ENCODE data around the gene UBE2H.

UBE2H gene

GRCh38 chr7:129886818-129887186 is 66.0 kb downstream of the UBE2H start:
- TF ChIP-seq REST (IDR thresholded peaks at IDR 0.05; ENCODE audit: insufficient replicate concordance, low read depth) (no peak), POLR2AphosphoS5 (IDR thresholded peaks at IDR 0.05; ENCODE audit: low read depth) (no peak), GABPA (IDR thresholded peaks at IDR 0.05; ENCODE audit: low read depth) (no peak), SPI1 (IDR thresholded peaks at IDR 0.05; ENCODE audit: borderline replicate concordance, low read depth) (no peak)
- TF ChIP-seq, protein P1, sequence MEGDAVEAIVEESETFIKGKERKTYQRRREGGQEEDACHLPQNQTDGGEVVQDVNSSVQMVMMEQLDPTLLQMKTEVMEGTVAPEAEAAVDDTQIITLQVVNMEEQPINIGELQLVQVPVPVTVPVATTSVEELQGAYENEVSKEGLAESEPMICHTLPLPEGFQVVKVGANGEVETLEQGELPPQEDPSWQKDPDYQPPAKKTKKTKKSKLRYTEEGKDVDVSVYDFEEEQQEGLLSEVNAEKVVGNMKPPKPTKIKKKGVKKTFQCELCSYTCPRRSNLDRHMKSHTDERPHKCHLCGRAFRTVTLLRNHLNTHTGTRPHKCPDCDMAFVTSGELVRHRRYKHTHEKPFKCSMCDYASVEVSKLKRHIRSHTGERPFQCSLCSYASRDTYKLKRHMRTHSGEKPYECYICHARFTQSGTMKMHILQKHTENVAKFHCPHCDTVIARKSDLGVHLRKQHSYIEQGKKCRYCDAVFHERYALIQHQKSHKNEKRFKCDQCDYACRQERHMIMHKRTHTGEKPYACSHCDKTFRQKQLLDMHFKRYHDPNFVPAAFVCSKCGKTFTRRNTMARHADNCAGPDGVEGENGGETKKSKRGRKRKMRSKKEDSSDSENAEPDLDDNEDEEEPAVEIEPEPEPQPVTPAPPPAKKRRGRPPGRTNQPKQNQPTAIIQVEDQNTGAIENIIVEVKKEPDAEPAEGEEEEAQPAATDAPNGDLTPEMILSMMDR (IDR thresholded peaks at IDR 0.05; ENCODE audit: insufficient read depth, low read length) = no peak
- no peak overlapping the region for H3K4me3 ChIP-seq (replicated peaks; ENCODE audit: insufficient read depth, low read length)
- DNase-seq (ENCODE audit: low read depth in 1 of 2, low spot score in 1 of 2) = no peak
- H3K27ac ChIP-seq (replicated peaks) = no peak overlapping the region
- H3K27me3 ChIP-seq (ENCODE audit: insufficient read depth, poor library complexity, severe bottlenecking) = no peaks in the 10 kb centered on the region

DNA sequence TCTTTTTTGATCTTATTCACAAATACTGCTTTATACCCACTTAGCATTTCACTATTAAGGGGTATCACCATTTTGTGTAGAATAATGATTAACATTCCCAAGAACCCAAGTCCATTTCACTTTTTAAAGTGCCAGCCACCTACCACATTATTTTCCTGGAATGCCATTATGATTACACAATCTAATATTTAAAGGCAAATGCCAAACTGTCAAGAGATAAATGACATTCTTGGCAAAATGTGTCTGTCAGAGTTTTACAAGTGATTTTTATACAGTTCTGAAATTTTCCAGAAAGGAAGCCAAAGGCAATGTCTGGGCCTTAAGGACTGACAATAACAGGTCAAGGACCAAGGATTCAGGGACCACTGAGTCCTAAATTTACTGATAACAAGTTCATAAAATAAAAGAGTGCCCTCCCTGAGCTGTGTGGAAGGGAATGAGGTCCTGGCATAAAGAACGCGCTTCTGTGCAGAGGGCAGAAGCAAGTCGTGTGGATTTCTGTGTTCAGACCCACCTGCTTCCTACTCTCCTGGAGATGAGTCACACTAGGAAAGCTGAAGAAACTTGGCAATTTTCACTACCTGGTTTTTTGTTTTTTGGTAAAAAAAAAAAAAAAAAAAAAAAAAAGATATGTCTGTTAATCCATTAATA is 66.5 kb downstream of the UBE2H start:
- no peak for DNase-seq (ENCODE audit: low read depth in 1 of 2, low spot score in 1 of 2)
- Histone ChIP-seq H3K27me3 (ENCODE audit: insufficient read depth, poor library complexity, severe bottlenecking) (no peaks in the 10 kb centered on the region), H3K27ac (replicated peaks) (no peak overlapping the region)

GRCh38 chr7:129884495-129884894 is 68.3 kb downstream of the UBE2H start:
- TF ChIP-seq GABPA (IDR thresholded peaks at IDR 0.05; ENCODE audit: low read depth) (no peak), POLR2AphosphoS5 (IDR thresholded peaks at IDR 0.05; ENCODE audit: low read depth) (no peak), REST (IDR thresholded peaks at IDR 0.05; ENCODE audit: insufficient replicate concordance, low read depth) (no peak), SPI1 (IDR thresholded peaks at IDR 0.05; ENCODE audit: borderline replicate concordance, low read depth) (no peak)
- TF ChIP-seq, protein P1 (IDR thresholded peaks at IDR 0.05; ENCODE audit: insufficient read depth, low read length) = no peak
- Histone ChIP-seq H3K27me3 (ENCODE audit: insufficient read depth, poor library complexity, severe bottlenecking) (no peaks in the 10 kb centered on the region), H3K4me3 (replicated peaks; ENCODE audit: insufficient read depth, low read length) (no peak overlapping the region), H3K27ac (replicated peaks) (no peak overlapping the region)
- DNase-seq (ENCODE audit: low read depth in 1 of 2, low spot score in 1 of 2) = no peak

More for the DNA sequence above, 66.5 kb downstream of the UBE2H start:
- TF ChIP-seq POLR2AphosphoS5 (IDR thresholded peaks at IDR 0.05; ENCODE audit: low read depth) = no peak
- no peak for TF ChIP-seq GABPA (IDR thresholded peaks at IDR 0.05; ENCODE audit: low read depth)
- TF ChIP-seq, protein P1 (IDR thresholded peaks at IDR 0.05; ENCODE audit: insufficient read depth, low read length) = no peak
- no peak for TF ChIP-seq SPI1 (IDR thresholded peaks at IDR 0.05; ENCODE audit: borderline replicate concordance, low read depth)
- no peak for TF ChIP-seq REST (IDR thresholded peaks at IDR 0.05; ENCODE audit: insufficient replicate concordance, low read depth)
- no peak overlapping the region for H3K4me3 ChIP-seq (replicated peaks; ENCODE audit: insufficient read depth, low read length)
